Endothelial cell (in vitro differentiated cells): Measurements from ENCODE around the gene ESR1. TPM values are rescaled to one million over a fixed set of nuclear protein-coding genes. Genes with fewer than 3 reads are reported as not detected.

Experiments used
- DNase-seq: peaks from one replicate; pipeline ENCODE4 v3.0.0; 2021; ENCODE audit warnings: low spot score
- H3K27ac Mint-ChIP-seq: one replicate; pipeline ENCODE4 v1.8.0; 2021; ENCODE audit warnings: mixed read lengths, inconsistent platforms; ENCODE audit not compliant: unreplicated experiment
- H3K27me3 Mint-ChIP-seq: one replicate; pipeline ENCODE4 v1.8.0; 2021; ENCODE audit warnings: mild to moderate bottlenecking, moderate library complexity, mixed read lengths, inconsistent platforms; ENCODE audit not compliant: unreplicated experiment
- H3K36me3 Mint-ChIP-seq: one replicate; pipeline ENCODE4 v1.8.0; 2021; ENCODE audit warnings: mild to moderate bottlenecking, low read depth, mixed read lengths, inconsistent platforms; ENCODE audit not compliant: unreplicated experiment
- H3K4me1 Mint-ChIP-seq: one replicate; pipeline ENCODE4 v1.8.0; 2021; ENCODE audit warnings: mild to moderate bottlenecking, mixed read lengths, inconsistent platforms; ENCODE audit not compliant: unreplicated experiment
- H3K4me3 Mint-ChIP-seq: one replicate; pipeline ENCODE4 v1.8.0; 2021; ENCODE audit warnings: mild to moderate bottlenecking, mixed read lengths, inconsistent platforms; ENCODE audit not compliant: unreplicated experiment
- H3K9me3 Mint-ChIP-seq: one replicate; pipeline ENCODE4 v1.8.0; 2021; ENCODE audit warnings: mixed read lengths, inconsistent platforms; ENCODE audit not compliant: unreplicated experiment
- CTCF ChIP-seq: fragments of 200-600 bp; sonication (generic); IDR thresholded peaks from one replicate; pipeline ENCODE4 v1.5.0; 2021; ENCODE audit warnings: antibody characterized with exemption; ENCODE audit not compliant: unreplicated experiment
- total RNA-seq: library from RNA; stranded (reverse); fragmentation: NEBNext Ultra II Directional; extraction: Animal tissue kit (Norgen Biotek cat#: 25700); gene quantifications from one replicate; pipeline ENCODE4 v1.2.1, GENCODE V29; 2021; ENCODE audit not compliant: unreplicated experiment

Gene ESR1
- total RNA-seq, 1 donor from 2014 or later = 0.05 TPM

- TF ChIP-seq CTCF = no peak
- H3K4me1 Mint-ChIP-seq = no peaks in the 10 kb centered on the region
- H3K27me3 Mint-ChIP-seq = peaks cover 1% of the 10 kb centered on the region
- H3K36me3 Mint-ChIP-seq = no peaks in the 10 kb centered on the region
- H3K9me3 Mint-ChIP-seq = no peaks in the 10 kb centered on the region
- no peak for DNase-seq
- no peak overlapping the region for H3K27ac Mint-ChIP-seq
- H3K4me3 Mint-ChIP-seq = no peak overlapping the region
Measured at GRCh38 chr6:152107973-152108372, 300.5 kb downstream of the ESR1 start.

DNA sequence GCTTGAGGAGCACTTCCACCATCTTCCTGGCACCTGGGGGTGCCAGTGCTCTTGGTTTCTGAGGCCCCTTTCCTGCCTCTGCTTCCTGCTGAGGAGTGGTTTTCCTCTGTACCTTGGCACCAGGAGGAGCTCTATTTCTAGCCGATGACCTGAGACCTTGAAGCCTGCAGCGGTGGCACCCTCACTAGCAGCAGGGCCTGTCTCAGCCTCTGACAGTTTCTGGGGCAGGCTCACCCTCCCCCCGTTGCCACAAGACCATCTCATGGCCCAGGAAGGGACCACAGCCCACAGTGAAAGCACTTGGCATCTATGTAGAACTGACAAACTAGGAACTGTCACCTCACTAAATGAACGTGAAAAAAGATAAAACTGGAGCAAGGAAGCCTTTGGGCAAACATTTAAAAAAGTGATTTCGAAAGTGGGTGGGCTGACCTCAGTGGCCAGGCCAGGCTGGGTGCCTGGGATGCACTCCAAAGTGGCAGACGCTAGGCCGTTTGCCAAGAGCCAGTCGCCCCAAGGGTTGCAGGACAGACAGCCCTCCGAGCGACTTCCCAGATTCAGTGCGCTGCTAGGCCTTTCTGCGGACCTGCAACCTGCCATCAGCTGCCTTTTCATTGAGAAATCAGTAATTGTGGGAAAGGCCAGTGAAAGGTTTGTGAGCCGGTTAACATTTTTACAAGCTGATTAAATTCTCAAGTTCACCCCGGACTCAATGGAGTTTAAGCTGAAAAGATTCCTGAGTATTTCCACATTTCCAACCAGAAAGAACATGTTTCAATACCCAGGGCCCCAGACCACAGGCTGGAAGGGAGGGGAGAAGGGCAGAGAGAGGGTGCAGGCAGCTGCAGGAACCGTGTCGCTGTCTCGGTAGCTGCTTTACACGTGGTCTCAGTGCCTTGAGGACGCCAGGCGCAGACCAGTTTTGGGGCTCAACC, 303.7 kb downstream of the ESR1 start:
- Mint-ChIP-seq H3K27me3 (no peaks in the 10 kb centered on the region), H3K27ac (no peak overlapping the region), H3K4me1 (no peaks in the 10 kb centered on the region), H3K9me3 (no peaks in the 10 kb centered on the region), H3K4me3 (no peak overlapping the region), H3K36me3 (no peaks in the 10 kb centered on the region)
- no peak for DNase-seq
- TF ChIP-seq CTCF = no peak

GRCh38 chr6:152112491-152113261, 305.2 kb downstream of the ESR1 start:
- H3K9me3 Mint-ChIP-seq = no peaks in the 10 kb centered on the region
- H3K4me1 Mint-ChIP-seq = no peaks in the 10 kb centered on the region
- no peak overlapping the region for H3K27ac Mint-ChIP-seq
- no peak overlapping the region for H3K4me3 Mint-ChIP-seq
- H3K36me3 Mint-ChIP-seq = no peaks in the 10 kb centered on the region
- TF ChIP-seq CTCF = no peak
- H3K27me3 Mint-ChIP-seq = no peaks in the 10 kb centered on the region
- DNase-seq = no peak

DNA sequence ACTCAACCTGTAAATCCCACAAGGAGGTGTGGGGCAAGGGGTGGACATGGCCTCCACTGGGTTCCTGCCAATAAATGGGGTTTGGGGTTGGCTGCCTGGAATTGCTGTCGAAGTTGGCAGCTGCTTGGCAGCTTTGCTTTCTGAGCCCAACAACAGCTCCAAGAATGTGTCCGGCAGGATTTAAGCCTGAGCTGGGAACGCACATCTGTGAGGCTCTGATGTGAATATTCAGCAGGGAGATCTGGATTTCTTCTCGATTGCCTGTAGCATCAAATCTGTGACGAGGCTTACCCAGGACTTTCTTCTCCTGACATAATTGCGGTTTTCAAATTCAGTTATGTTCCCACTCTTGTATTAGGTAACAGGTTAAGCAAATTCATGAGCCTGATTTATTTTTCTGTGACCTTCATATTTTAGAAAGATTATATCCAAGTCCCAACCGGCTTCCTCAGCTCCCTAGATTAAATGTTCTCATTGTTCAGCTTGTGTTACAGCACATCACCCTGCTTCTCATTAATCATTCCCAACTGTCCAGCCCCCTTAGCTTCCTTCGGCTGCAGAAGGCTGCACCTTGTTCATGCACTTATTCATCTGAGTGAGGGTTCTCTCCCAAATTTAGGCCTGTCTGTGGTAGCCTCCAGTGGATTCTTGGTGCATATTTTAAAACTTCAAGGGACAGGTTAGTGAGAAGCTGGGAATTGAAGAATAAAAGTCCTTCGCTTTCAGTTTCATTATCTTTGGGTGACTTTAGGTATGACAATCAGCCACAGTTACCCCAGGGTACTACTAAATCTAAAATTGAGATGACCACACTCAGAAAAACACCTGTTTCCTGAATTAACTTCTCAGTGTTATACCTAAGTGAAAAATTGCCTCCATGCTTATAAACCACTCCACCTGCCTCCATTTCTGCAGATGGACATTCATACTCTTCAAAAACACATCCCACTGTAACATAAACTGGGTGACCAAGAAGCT, 310.0 kb downstream of the ESR1 start:
- no peak overlapping the region for H3K4me3 Mint-ChIP-seq
- H3K27ac Mint-ChIP-seq = no peak overlapping the region
- TF ChIP-seq CTCF = no peak
- H3K27me3 Mint-ChIP-seq = no peaks in the 10 kb centered on the region
- DNase-seq = no peak
- no peaks in the 10 kb centered on the region for H3K9me3 Mint-ChIP-seq
- H3K4me1 Mint-ChIP-seq = no peaks in the 10 kb centered on the region
- H3K36me3 Mint-ChIP-seq = peaks cover 5% of the 10 kb centered on the region
